GM12801 (cell line): Measurements from ENCODE around the gene NEU4.

ENCODE experiments used
- CTCF ChIP-seq: IDR thresholded peaks from one replicate; pipeline ENCODE4 v1.5.1; 2011; ENCODE audit warnings: control low read depth; ENCODE audit not compliant: insufficient read length; ENCODE audit errors: extremely low read depth

The NEU4 gene

GRCh38 chr2:241818229-241818942 lies 9.4 kb downstream of the NEU4 start:
- TF ChIP-seq CTCF = no peak

DNA sequence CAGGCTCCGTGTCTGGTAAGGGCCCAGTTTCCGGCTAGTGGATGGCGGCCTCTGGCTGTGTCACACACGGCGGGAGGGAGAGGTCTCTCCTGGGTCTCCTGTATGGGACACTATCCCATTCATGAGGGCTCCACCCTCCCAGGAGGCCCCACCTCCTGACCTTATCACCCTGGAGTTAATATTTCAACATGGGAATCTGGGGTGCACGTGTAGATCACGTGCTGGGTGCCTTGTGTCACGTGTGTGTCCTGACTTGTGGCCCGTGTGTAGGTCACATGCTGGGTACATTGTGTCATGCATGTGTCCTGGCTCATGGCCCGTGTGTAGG lies 9.9 kb downstream of the NEU4 start:
- TF ChIP-seq CTCF = no peak

GRCh38 chr2:241820625-241821384 lies 11.8 kb downstream of the NEU4 start:
- TF ChIP-seq CTCF = no peak

DNA sequence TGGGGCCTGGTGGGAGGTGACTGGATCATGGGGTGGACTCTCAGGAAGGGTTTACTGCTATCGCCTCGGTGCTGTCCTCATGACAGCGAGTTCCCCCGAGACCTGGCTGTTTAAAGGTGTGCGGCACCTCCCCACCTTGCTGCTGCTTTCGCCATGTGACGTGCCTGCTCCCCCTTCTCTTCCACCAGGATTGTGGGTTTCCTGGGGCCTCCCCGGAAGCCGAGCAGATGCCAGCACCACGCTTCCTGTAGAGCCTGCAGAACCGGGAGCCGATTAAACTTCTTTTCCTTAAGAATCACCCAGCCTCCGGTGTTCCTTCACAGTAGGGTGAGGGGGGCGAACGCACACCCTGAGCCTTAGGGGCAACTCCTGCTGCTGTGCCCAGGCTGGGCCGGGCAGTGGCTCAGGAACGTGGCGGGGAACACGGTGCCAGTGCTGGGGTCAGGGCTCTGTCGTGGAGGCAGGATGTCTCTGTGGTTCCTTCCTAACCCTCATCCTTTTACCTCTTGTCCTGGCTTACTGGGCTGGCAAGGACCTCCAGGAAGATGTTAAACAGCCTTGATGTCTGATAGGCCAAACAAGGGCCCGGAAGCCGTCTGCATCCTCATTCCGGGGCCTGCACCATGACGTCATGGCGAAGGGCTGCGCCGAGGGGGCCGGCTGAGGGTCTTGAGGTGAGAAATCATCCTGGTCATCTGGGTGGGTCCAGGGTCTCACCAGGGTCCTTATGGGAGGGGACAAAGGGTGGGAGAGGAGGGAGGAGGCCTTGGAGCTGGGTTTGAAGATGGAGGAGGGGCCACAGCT lies 12.7 kb downstream of the NEU4 start:
- no peak for TF ChIP-seq CTCF

- TF ChIP-seq CTCF = no peak
Observed at GRCh38 chr2:241822264-241822623, 13.3 kb downstream of the NEU4 start.

DNA sequence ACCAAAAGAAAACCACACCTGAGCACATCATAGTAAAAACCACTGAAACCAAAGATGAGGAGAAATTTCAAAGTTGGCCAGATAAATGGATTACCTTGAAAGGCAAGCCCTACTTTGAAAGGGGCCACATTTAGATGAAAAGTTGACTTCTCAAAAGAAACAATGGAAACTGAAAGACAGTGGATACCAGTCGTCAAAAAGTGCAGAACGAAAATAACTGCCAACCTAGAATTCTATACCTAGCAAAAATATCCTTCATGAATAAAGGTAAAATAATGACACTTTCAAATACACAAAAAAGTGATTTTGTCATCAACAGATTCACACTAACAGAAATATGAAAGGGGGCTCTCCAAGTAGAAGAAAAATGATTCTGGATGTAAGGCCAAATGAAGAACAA lies 18.4 kb downstream of the NEU4 start:
- TF ChIP-seq CTCF = no peak

- TF ChIP-seq CTCF = no peak
Observed at GRCh38 chr2:241833101-241833663, 24.2 kb downstream of the NEU4 start.
